Endothelial cell of umbilical vein (primary cell): ENCODE results near the gene STX16.

ENCODE experiments used
- JUN ChIP-seq: IDR thresholded peaks from 2 replicates; pipeline ENCODE4 v1.6.1; 2011; ENCODE audit warnings: borderline replicate concordance, low read depth; ENCODE audit not compliant: insufficient read length, insufficient read depth
- POLR2AphosphoS5 ChIP-seq: IDR thresholded peaks from 2 replicates; pipeline ENCODE4 v1.6.1; 2012; ENCODE audit warnings: low read depth, mild to moderate bottlenecking, control low read depth, low read length, moderate library complexity; ENCODE audit not compliant: insufficient read depth

GRCh38 chr20:58661598-58662473 lies 10.8 kb downstream of the STX16 start:
- no peak for TF ChIP-seq JUN
- TF ChIP-seq POLR2AphosphoS5, result no peak
